Measurements from ENCODE around the gene LRMDA. TPM values are rescaled to one million over a fixed set of nuclear protein-coding genes. Genes with fewer than 3 reads are reported as not detected.

The LRMDA gene
- total RNA-seq, 1 donor from 2014 or later: 19.4 TPM

- no peak for TF ChIP-seq CTCF (IDR thresholded peaks at IDR 0.05; ENCODE audit: unreplicated experiment)
- H3K9me3 Mint-ChIP-seq (ENCODE audit: unreplicated experiment): no peaks in the 10 kb centered on the region
- no peaks in the 10 kb centered on the region for H3K27me3 Mint-ChIP-seq (ENCODE audit: unreplicated experiment)
- H3K27ac Mint-ChIP-seq (ENCODE audit: unreplicated experiment): no peak overlapping the region
- peaks cover 8% of the 10 kb centered on the region for H3K4me1 Mint-ChIP-seq (ENCODE audit: unreplicated experiment)
- no peaks in the 10 kb centered on the region for H3K36me3 Mint-ChIP-seq (ENCODE audit: low read depth, unreplicated experiment)
- DNase-seq (ENCODE audit: low spot score): no peak
- H3K4me3 Mint-ChIP-seq (ENCODE audit: unreplicated experiment): no peak overlapping the region
These were observed 1005.0 kb downstream of the LRMDA start for GRCh38 chr10:76436401-76436811.

- TF ChIP-seq CTCF (IDR thresholded peaks at IDR 0.05; ENCODE audit: unreplicated experiment): no peak
- peaks cover 7% of the 10 kb centered on the region for H3K4me1 Mint-ChIP-seq (ENCODE audit: unreplicated experiment)
These were observed 1005.6 kb downstream of the LRMDA start for GRCh38 chr10:76436981-76437380.

GRCh38 chr10:76440426-76440825 lies 1009.0 kb downstream of the LRMDA start:
- no peaks in the 10 kb centered on the region for H3K9me3 Mint-ChIP-seq (ENCODE audit: unreplicated experiment)
- H3K27me3 Mint-ChIP-seq (ENCODE audit: unreplicated experiment): no peaks in the 10 kb centered on the region
- no peaks in the 10 kb centered on the region for H3K36me3 Mint-ChIP-seq (ENCODE audit: low read depth, unreplicated experiment)
- TF ChIP-seq CTCF (IDR thresholded peaks at IDR 0.05; ENCODE audit: unreplicated experiment): no peak
- H3K4me3 Mint-ChIP-seq (ENCODE audit: unreplicated experiment): no peak overlapping the region
- DNase-seq (ENCODE audit: low spot score): no peak
- H3K27ac Mint-ChIP-seq (ENCODE audit: unreplicated experiment): no peak overlapping the region
- H3K4me1 Mint-ChIP-seq (ENCODE audit: unreplicated experiment): no peaks in the 10 kb centered on the region

More at GRCh38 chr10:76436981-76437380, 1005.6 kb downstream of the LRMDA start:
- H3K36me3 Mint-ChIP-seq (ENCODE audit: low read depth, unreplicated experiment): no peaks in the 10 kb centered on the region
- DNase-seq (ENCODE audit: low spot score): no peak
- H3K27ac Mint-ChIP-seq (ENCODE audit: unreplicated experiment): no peak overlapping the region
- no peaks in the 10 kb centered on the region for H3K27me3 Mint-ChIP-seq (ENCODE audit: unreplicated experiment)
- no peak overlapping the region for H3K4me3 Mint-ChIP-seq (ENCODE audit: unreplicated experiment)
- no peaks in the 10 kb centered on the region for H3K9me3 Mint-ChIP-seq (ENCODE audit: unreplicated experiment)

GRCh38 chr10:76442113-76442512 lies 1010.7 kb downstream of the LRMDA start:
- Mint-ChIP-seq H3K4me1 (ENCODE audit: unreplicated experiment) (no peaks in the 10 kb centered on the region), H3K4me3 (ENCODE audit: unreplicated experiment) (no peak overlapping the region), H3K9me3 (ENCODE audit: unreplicated experiment) (no peaks in the 10 kb centered on the region), H3K27ac (ENCODE audit: unreplicated experiment) (no peak overlapping the region), H3K27me3 (ENCODE audit: unreplicated experiment) (no peaks in the 10 kb centered on the region), H3K36me3 (ENCODE audit: low read depth, unreplicated experiment) (no peaks in the 10 kb centered on the region)
- no peak for TF ChIP-seq CTCF (IDR thresholded peaks at IDR 0.05; ENCODE audit: unreplicated experiment)
- no peak for DNase-seq (ENCODE audit: low spot score)

GRCh38 chr10:76444034-76444800 lies 1012.8 kb downstream of the LRMDA start:
- TF ChIP-seq CTCF (IDR thresholded peaks at IDR 0.05; ENCODE audit: unreplicated experiment): no peak
- no peaks in the 10 kb centered on the region for H3K27me3 Mint-ChIP-seq (ENCODE audit: unreplicated experiment)

More at GRCh38 chr10:76444034-76444800, 1012.8 kb downstream of the LRMDA start:
- DNase-seq (ENCODE audit: low spot score): no peak
- Mint-ChIP-seq H3K4me1 (ENCODE audit: unreplicated experiment) (no peaks in the 10 kb centered on the region), H3K27ac (ENCODE audit: unreplicated experiment) (no peak overlapping the region), H3K36me3 (ENCODE audit: low read depth, unreplicated experiment) (no peaks in the 10 kb centered on the region), H3K4me3 (ENCODE audit: unreplicated experiment) (no peak overlapping the region), H3K9me3 (ENCODE audit: unreplicated experiment) (no peaks in the 10 kb centered on the region)
